Measurements from ENCODE around the gene C1orf198.

The C1orf198 gene

DNA sequence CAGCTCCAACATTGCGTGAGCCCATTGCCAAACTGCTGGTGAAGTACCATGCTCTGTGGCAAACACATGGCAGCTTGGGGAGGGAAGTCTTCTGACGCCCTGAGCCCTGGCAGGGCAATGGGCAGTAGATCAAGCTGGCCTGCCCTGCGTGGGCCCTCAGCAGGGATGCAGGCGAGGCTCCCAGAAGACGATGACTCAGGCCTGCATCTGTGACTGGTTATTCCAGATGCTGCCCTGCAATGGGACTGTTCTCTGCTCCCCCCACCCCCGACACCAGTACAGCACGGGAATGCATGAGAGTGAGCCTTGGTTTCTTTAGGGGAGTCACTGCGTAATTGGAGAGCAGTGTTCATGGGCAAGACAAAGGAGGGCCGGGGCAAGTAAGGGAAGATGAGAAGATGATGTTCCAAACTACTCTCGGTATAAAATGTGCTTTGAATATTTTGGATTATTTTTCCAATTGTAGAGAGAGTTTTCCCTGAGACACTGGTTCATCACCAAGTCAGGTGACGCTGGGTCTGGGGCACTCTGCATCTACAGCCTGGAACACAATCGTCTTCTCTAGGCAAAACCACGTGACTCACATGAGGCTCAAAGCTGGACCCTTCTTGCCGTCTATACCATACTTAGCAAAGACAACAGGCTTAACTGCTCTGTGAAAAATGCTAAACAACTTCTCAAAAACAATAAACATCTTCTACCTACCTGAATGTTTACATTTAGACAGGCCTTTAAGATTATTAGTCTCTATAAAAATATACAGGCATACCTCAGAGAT lies 9.0 kb upstream of the C1orf198 start:
- TF ChIP-seq ZNF274 (IDR thresholded peaks at IDR 0.05; ENCODE audit: low read depth, low read length) (no peak), YY1 (IDR thresholded peaks at IDR 0.05; ENCODE audit: insufficient read depth, insufficient read length) (no peak), SUZ12 (IDR thresholded peaks at IDR 0.05; ENCODE audit: extremely low read depth, insufficient read depth, insufficient read length) (no peak)
- no peaks in the 10 kb centered on the region for H3K27me3 ChIP-seq (ENCODE audit: insufficient read depth, insufficient read length)

GRCh38 chr1:230876660-230877059 lies 8.3 kb upstream of the C1orf198 start:
- Histone ChIP-seq H3K27me3 (ENCODE audit: insufficient read depth, insufficient read length) (no peaks in the 10 kb centered on the region), H3K9ac (ENCODE audit: insufficient read length, low read depth) (no peak overlapping the region), H3K9me3 (ENCODE audit: insufficient read depth, low read length) (no peaks in the 10 kb centered on the region), H3K36me3 (ENCODE audit: insufficient read depth, insufficient read length, low read length) (no peaks in the 10 kb centered on the region), H3K4me1 (ENCODE audit: insufficient read depth, insufficient read length) (peaks cover 5% of the 10 kb centered on the region), H3K4me3 (ENCODE audit: insufficient read length, low read depth) (no peak overlapping the region)
- no peak for DNase-seq (ENCODE audit: low read depth, low spot score)
- TF ChIP-seq SUZ12 (IDR thresholded peaks at IDR 0.05; ENCODE audit: extremely low read depth, insufficient read depth, insufficient read length) = no peak
- TF ChIP-seq ZNF274 (IDR thresholded peaks at IDR 0.05; ENCODE audit: low read depth, low read length) = no peak
- TF ChIP-seq YY1 (IDR thresholded peaks at IDR 0.05; ENCODE audit: insufficient read depth, insufficient read length) = no peak

More for the DNA sequence above, 9.0 kb upstream of the C1orf198 start:
- Histone ChIP-seq H3K36me3 (ENCODE audit: insufficient read depth, insufficient read length, low read length) (no peaks in the 10 kb centered on the region), H3K4me3 (ENCODE audit: insufficient read length, low read depth) (no peak overlapping the region), H3K4me1 (ENCODE audit: insufficient read depth, insufficient read length) (peaks cover 5% of the 10 kb centered on the region), H3K9ac (ENCODE audit: insufficient read length, low read depth) (no peak overlapping the region), H3K9me3 (ENCODE audit: insufficient read depth, low read length) (no peaks in the 10 kb centered on the region)
- no peak for DNase-seq (ENCODE audit: low read depth, low spot score)

DNA sequence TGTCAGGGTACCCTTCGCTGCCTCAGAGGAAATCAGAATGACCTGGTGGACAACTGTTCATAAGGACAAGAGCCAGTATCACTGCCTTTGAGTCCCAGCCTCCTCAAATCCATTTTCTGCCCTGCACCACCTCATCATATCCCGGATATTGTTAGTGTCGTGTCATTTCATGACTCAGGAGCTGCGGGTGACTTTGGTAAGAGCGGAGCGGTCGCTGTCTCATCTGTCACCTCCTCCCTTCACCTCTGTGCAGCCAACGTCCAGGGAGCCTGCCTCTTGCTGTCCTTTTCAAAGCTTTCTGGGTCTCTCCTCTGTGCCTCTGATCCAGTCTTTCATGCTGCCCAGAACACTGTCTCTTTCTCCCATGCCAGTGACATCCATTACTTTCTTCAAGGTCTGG lies 7.0 kb upstream of the C1orf198 start:
- H3K4me3 ChIP-seq (ENCODE audit: insufficient read length, low read depth) = no peak overlapping the region
- no peaks in the 10 kb centered on the region for H3K36me3 ChIP-seq (ENCODE audit: insufficient read depth, insufficient read length, low read length)
- DNase-seq (ENCODE audit: low read depth, low spot score) = no peak
- H3K27me3 ChIP-seq (ENCODE audit: insufficient read depth, insufficient read length) = no peaks in the 10 kb centered on the region
- no peak overlapping the region for H3K9ac ChIP-seq (ENCODE audit: insufficient read length, low read depth)
- H3K9me3 ChIP-seq (ENCODE audit: insufficient read depth, low read length) = no peaks in the 10 kb centered on the region
- TF ChIP-seq YY1 (IDR thresholded peaks at IDR 0.05; ENCODE audit: insufficient read depth, insufficient read length) (no peak), ZNF274 (IDR thresholded peaks at IDR 0.05; ENCODE audit: low read depth, low read length) (no peak), SUZ12 (IDR thresholded peaks at IDR 0.05; ENCODE audit: extremely low read depth, insufficient read depth, insufficient read length) (no peak)
- peaks cover 5% of the 10 kb centered on the region for H3K4me1 ChIP-seq (ENCODE audit: insufficient read depth, insufficient read length)

DNA sequence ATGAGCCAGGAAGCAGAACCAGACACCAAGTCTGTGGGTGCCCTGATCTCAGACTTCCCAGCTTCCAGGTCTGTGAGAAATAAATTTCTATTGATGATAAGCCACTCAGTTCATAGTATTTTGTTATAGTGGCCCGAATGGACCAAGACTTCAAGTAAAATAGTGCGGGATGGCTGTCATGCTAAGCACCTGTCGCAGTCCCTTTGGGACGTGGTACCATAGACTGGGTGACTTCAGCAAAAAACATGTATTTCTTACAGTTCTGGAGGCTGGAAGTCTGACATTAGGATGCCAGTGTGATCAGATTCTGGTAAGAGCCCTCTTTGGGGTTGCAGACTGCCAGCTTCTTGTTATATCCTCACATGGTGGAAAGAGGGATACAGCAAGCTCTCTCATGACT lies 2.6 kb upstream of the C1orf198 start:
- Histone ChIP-seq H3K36me3 (ENCODE audit: insufficient read depth, insufficient read length, low read length) (peaks cover 4% of the 10 kb centered on the region), H3K4me3 (ENCODE audit: insufficient read length, low read depth) (no peak overlapping the region), H3K4me1 (ENCODE audit: insufficient read depth, insufficient read length) (no peaks in the 10 kb centered on the region), H3K9ac (ENCODE audit: insufficient read length, low read depth) (no peak overlapping the region), H3K27me3 (ENCODE audit: insufficient read depth, insufficient read length) (peaks cover 16% of the 10 kb centered on the region), H3K9me3 (ENCODE audit: insufficient read depth, low read length) (no peaks in the 10 kb centered on the region)
- DNase-seq (ENCODE audit: low read depth, low spot score) = no peak
- TF ChIP-seq SUZ12 (IDR thresholded peaks at IDR 0.05; ENCODE audit: extremely low read depth, insufficient read depth, insufficient read length) = no peak
- TF ChIP-seq YY1 (IDR thresholded peaks at IDR 0.05; ENCODE audit: insufficient read depth, insufficient read length) = no peak

DNA sequence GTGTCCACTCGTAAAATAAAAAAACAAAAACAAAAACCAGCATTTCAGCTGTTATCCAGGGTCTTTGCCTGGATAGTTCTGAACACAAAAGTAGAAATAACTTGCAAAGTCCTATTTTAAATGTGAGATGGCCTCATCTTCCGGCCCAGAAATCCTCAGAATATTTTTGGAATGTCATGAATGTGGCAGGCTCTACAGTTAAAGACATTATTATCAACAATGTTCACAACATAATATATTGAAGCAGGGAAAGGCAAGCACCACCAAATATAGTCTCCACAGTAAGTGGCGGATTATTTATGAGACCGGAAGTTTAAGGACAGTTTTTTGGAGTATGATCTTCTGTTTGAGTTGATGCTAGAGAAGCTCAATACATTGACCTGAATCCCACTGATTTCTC lies 1.2 kb upstream of the C1orf198 start:
- no peak for TF ChIP-seq SUZ12 (IDR thresholded peaks at IDR 0.05; ENCODE audit: extremely low read depth, insufficient read depth, insufficient read length)
- TF ChIP-seq ZNF274 (IDR thresholded peaks at IDR 0.05; ENCODE audit: low read depth, low read length) = no peak
- no peak for TF ChIP-seq YY1 (IDR thresholded peaks at IDR 0.05; ENCODE audit: insufficient read depth, insufficient read length)
- H3K9me3 ChIP-seq (ENCODE audit: insufficient read depth, low read length) = no peaks in the 10 kb centered on the region
- peaks cover 16% of the 10 kb centered on the region for H3K36me3 ChIP-seq (ENCODE audit: insufficient read depth, insufficient read length, low read length)
- H3K9ac ChIP-seq (ENCODE audit: insufficient read length, low read depth) = peak overlapping the region; percentile 87
- H3K4me1 ChIP-seq (ENCODE audit: insufficient read depth, insufficient read length) = no peaks in the 10 kb centered on the region
- DNase-seq (ENCODE audit: low read depth, low spot score) = no peak
- peak overlapping the region; percentile 49 for H3K4me3 ChIP-seq (ENCODE audit: insufficient read length, low read depth)
- peaks cover 16% of the 10 kb centered on the region for H3K27me3 ChIP-seq (ENCODE audit: insufficient read depth, insufficient read length)

GRCh38 chr1:230868736-230869385 lies 540 bp upstream of the C1orf198 start:
- Histone ChIP-seq H3K4me1 (ENCODE audit: insufficient read depth, insufficient read length) (no peaks in the 10 kb centered on the region), H3K9me3 (ENCODE audit: insufficient read depth, low read length) (no peaks in the 10 kb centered on the region), H3K36me3 (ENCODE audit: insufficient read depth, insufficient read length, low read length) (peaks cover 22% of the 10 kb centered on the region), H3K4me3 (ENCODE audit: insufficient read length, low read depth) (peak overlapping the region; percentile 49), H3K9ac (ENCODE audit: insufficient read length, low read depth) (peak overlapping the region; percentile 87), H3K27me3 (ENCODE audit: insufficient read depth, insufficient read length) (peaks cover 16% of the 10 kb centered on the region)
- TF ChIP-seq YY1 (IDR thresholded peaks at IDR 0.05; ENCODE audit: insufficient read depth, insufficient read length) (no peak), ZNF274 (IDR thresholded peaks at IDR 0.05; ENCODE audit: low read depth, low read length) (no peak), SUZ12 (IDR thresholded peaks at IDR 0.05; ENCODE audit: extremely low read depth, insufficient read depth, insufficient read length) (no peak)
- DNase-seq (ENCODE audit: low read depth, low spot score) = peak; percentile 68
